CD14-positive monocyte (primary cell): ENCODE data around the gene IL18BP. TPM values are rescaled to one million over a fixed set of nuclear protein-coding genes. Genes with fewer than 3 reads are reported as not detected.

Experiments
- DNase-seq, 3 donors: peaks; one replicate each; pipeline ENCODE4 v3.0.0-alpha.2; 2011 to 2022
- H2AFZ ChIP-seq: 2 replicates; pipeline ENCODE4 v1.6.0; 2012; ENCODE audit warnings: mild to moderate bottlenecking, low read depth, low read length, inconsistent platforms; ENCODE audit not compliant: insufficient read depth, poor library complexity, severe bottlenecking
- H3K27ac ChIP-seq, 2 donors: 1 replicate in 1 of 2; 2 replicates in 1 of 2; pipeline ENCODE4 v1.5.1; 2012 to 2013; ENCODE audit warnings: low read length in 2 of 2, control low read depth in 1 of 2, inconsistent platforms in 1 of 2, low read depth in 1 of 2, mild to moderate bottlenecking in 1 of 2
- H3K27me3 ChIP-seq, 2 donors: one replicate each; pipeline versions ENCODE4 v1.6.0 to v1.6.1; 2011 to 2013; ENCODE audit warnings: low read length in 2 of 2; ENCODE audit not compliant: control insufficient read depth in 2 of 2, insufficient read depth in 2 of 2
- H3K36me3 ChIP-seq, 2 donors: replicated peaks in 1 of 2; 1 replicate in 1 of 2; 2 replicates in 1 of 2; pipeline versions ENCODE4 v1.5.1 to v1.6.1; 2012 to 2013; ENCODE audit warnings: low read length in 2 of 2, control low read depth in 1 of 2, inconsistent platforms in 1 of 2, mild to moderate bottlenecking in 1 of 2; ENCODE audit not compliant: insufficient read depth in 2 of 2, control insufficient read depth in 1 of 2
- H3K4me1 ChIP-seq, 2 donors: 1 replicate in 1 of 2; 2 replicates in 1 of 2; pipeline versions ENCODE4 v1.5.1 to v1.6.1; 2012 to 2013; ENCODE audit warnings: low read length in 2 of 2, control low read depth in 1 of 2, inconsistent platforms in 1 of 2, mild to moderate bottlenecking in 1 of 2, moderate library complexity in 1 of 2; ENCODE audit not compliant: insufficient read depth in 2 of 2, control insufficient read depth in 1 of 2
- H3K4me2 ChIP-seq: replicated peaks from 2 replicates; pipeline ENCODE3; 2012; ENCODE audit warnings: low read length, moderate library complexity, mild to moderate bottlenecking; ENCODE audit not compliant: poor library complexity, severe bottlenecking; ENCODE audit errors: extremely low read depth
- H3K4me3 ChIP-seq, 3 experiments: fragments of 200-600 bp in 1 of 3; sonication (generic) in 1 of 3; replicated peaks in 1 of 3; 1 replicate in 2 of 3; 2 replicates in 1 of 3; pipeline ENCODE4 v1.5.1; 2011 to 2013; ENCODE audit warnings: low read length in 3 of 3, mild to moderate bottlenecking in 3 of 3, control low read depth in 2 of 3, low read depth in 2 of 3, inconsistent platforms in 1 of 3, moderate library complexity in 1 of 3
- H3K79me2 ChIP-seq: 2 replicates; pipeline ENCODE4 v1.6.0; 2012; ENCODE audit warnings: mild to moderate bottlenecking, control low read depth, inconsistent platforms, low read length, moderate library complexity; ENCODE audit not compliant: insufficient read depth
- H3K9ac ChIP-seq: 2 replicates; pipeline ENCODE4 v1.6.0; 2017; ENCODE audit warnings: low read length, mild to moderate bottlenecking; ENCODE audit not compliant: insufficient read depth, poor library complexity, severe bottlenecking
- H3K9me3 ChIP-seq, 2 donors: replicated peaks in 1 of 2; 1 replicate in 1 of 2; 2 replicates in 1 of 2; pipeline versions ENCODE4 v1.5.1 to v1.6.1; 2012 to 2013; ENCODE audit warnings: low read length in 2 of 2, control low read depth in 1 of 2; ENCODE audit not compliant: control insufficient read depth in 1 of 2, insufficient read depth in 1 of 2
- H4K20me1 ChIP-seq: 2 replicates; pipeline ENCODE4 v1.6.0; 2012; ENCODE audit warnings: mild to moderate bottlenecking, low read length, control low read depth, moderate library complexity; ENCODE audit not compliant: insufficient read depth
- H3K27ac Mint-ChIP-seq, 7 donors: one replicate each; pipeline ENCODE4 v1.8.0; 2020; ENCODE audit warnings: mild to moderate bottlenecking in 7 of 7, mixed read lengths in 7 of 7, moderate library complexity in 6 of 7, inconsistent platforms in 2 of 7
- H3K27me3 Mint-ChIP-seq, 3 donors: one replicate each; pipeline ENCODE4 v1.8.0; 2021 to 2022; ENCODE audit warnings: low read depth in 3 of 3, mild to moderate bottlenecking in 3 of 3, mixed read lengths in 3 of 3, moderate library complexity in 3 of 3, inconsistent platforms in 1 of 3
- H3K36me3 Mint-ChIP-seq, 2 donors: one replicate each; pipeline ENCODE4 v1.8.0; 2020; ENCODE audit warnings: mixed read lengths in 2 of 2, inconsistent platforms in 1 of 2, mild to moderate bottlenecking in 1 of 2
- H3K4me1 Mint-ChIP-seq: one replicate; pipeline ENCODE4 v1.8.0; 2020; ENCODE audit warnings: mild to moderate bottlenecking, mixed read lengths
- H3K4me3 Mint-ChIP-seq, 2 donors: one replicate each; pipeline ENCODE4 v1.8.0; 2020; ENCODE audit warnings: mild to moderate bottlenecking in 2 of 2, mixed read lengths in 2 of 2, moderate library complexity in 1 of 2
- H3K9me3 Mint-ChIP-seq, 7 donors: one replicate each; pipeline ENCODE4 v1.8.0; 2020 to 2022; ENCODE audit warnings: mixed read lengths in 7 of 7, mild to moderate bottlenecking in 6 of 7, moderate library complexity in 6 of 7, inconsistent platforms in 2 of 7
- WGBS: methylation state at CpG from one replicate; pipeline ENCODE4 v1.1.5; 2013; ENCODE audit warnings: missing lambda C conversion rate; ENCODE audit not compliant: insufficient coverage; 5-methylcytosine and 5-hydroxymethylcytosine counted together
- intact Hi-C, 2 donors: fragments of 100-400 bp; cut with micrococcal nuclease; formaldehyde crosslinking; loops; one replicate each; pipeline versions ENCODE4 v1.15.0 to v1.15.1; 2023
- polyA minus RNA-seq: library from RNA; depleted of rRNA, polyadenylated mRNA; stranded (reverse); fragments of >200 nt; gene quantifications from 2 replicates; pipeline ENCODE4 v1.2.3, GENCODE V29; 2012
- polyA plus RNA-seq, 3 donors: library from polyadenylated mRNA; depleted of rRNA in 1 of 3; unstranded in 2 of 3; stranded (reverse) in 1 of 3; fragments of 300-500 nt in 2 of 3; fragments of >200 nt in 1 of 3; fragmentation: Illumina TruSeq in 2 of 3; gene quantifications; 1 replicate in 2 of 3; 2 replicates in 1 of 3; pipeline ENCODE4 v1.2.3, GENCODE V29; 2012 to 2021
- total RNA-seq, 12 experiments: library from RNA in 1 of 12; stranded (reverse) in 1 of 12; fragments of 120-200 nt in 1 of 12; gene quantifications; one replicate each; pipeline ENCODE4 v1.2.4 and lab custom pipeline; 2013 to 2026; ENCODE audit warnings: mixed read lengths in 6 of 12, inconsistent platforms in 1 of 12
- TF ChIP-seq, protein P1 (sequence below): fragments of 200-600 bp; IDR thresholded peaks from one replicate; pipeline ENCODE4 v1.8.0; 2022; ENCODE audit warnings: antibody characterized with exemption, mild to moderate bottlenecking

Gene IL18BP
- 5.2 TPM for total RNA-seq (2013)
- polyA plus RNA-seq: 10 to 100 TPM in 1 of 3 donors, 1 to 10 TPM in 2; 7.4 to 32.3 (median 8.3) TPM
- polyA minus RNA-seq: 23.6 and 23.8 TPM in 2 replicates
- total RNA-seq (lab: John Stamatoyannopoulos, UW): 5.8 to 74.8 (median 21.5) reads per million in 11 experiments

DNA sequence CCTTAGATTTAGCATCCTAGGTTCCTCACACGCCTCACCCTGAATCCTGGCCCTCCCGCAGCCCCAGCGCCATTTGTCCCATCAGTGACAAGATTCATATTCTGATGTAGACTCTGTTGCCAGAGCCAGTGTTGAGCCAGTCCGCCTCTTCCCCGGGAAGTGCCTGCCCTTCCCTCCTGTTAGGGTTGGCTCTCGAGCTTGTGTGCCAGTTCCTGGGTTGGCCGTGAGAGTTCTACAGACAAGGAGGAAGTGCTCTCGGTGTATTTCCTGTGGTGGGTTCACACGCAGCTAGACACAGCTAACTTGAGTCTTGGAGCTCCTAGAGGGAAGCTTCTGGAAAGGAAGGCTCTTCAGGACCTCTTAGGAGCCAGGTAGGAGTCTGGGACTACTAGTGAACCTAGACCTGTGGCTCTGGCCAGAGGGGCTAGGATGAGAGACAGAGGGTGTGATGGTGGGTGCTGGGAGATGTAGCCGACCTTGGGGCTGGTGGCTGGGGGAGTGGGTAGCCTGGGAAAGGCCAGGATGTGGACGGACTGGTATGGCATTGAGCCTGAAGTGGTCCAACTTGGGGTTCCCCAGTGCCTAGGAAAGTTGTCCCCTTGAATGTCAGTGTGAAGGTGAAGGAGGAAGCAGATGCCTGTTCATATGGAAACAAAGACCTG, at the start of gene IL18BP:
Gene IL18BP, plus strand, starts transcription at position 261 of the 662 bp plus-strand sequence. CDS start 1,076 bp downstream, outside the sequence.
- 46% methylated on average over 8 of the region's 11 CpGs for WGBS
- Histone ChIP-seq H2AFZ (peak within 1 kb of the TSS; percentile 13), H3K27me3 (no peaks in the 10 kb centered on the region), H3K4me3 (peak within 1 kb of the TSS in 2 of 3 experiments; percentile 30 to 60), H4K20me1 (peaks cover 8% of the 10 kb centered on the region), H3K4me1 (peaks cover 36 to 38% of the 10 kb centered on the region in 2 donors), H3K36me3 (peaks cover 32 to 41% of the 10 kb centered on the region in 2 donors), H3K79me2 (no peaks in the 10 kb centered on the region), H3K27ac (peak within 1 kb of the TSS; percentile 86 to 94), H3K9ac (peak within 1 kb of the TSS; percentile 63), H3K9me3 (no peaks in the 10 kb centered on the region), H3K4me2 (peak within 1 kb of the TSS; percentile 61)
- peak within 1 kb of the TSS; percentile 78 to 94 for H3K4me3 Mint-ChIP-seq
- TF ChIP-seq, protein P1, sequence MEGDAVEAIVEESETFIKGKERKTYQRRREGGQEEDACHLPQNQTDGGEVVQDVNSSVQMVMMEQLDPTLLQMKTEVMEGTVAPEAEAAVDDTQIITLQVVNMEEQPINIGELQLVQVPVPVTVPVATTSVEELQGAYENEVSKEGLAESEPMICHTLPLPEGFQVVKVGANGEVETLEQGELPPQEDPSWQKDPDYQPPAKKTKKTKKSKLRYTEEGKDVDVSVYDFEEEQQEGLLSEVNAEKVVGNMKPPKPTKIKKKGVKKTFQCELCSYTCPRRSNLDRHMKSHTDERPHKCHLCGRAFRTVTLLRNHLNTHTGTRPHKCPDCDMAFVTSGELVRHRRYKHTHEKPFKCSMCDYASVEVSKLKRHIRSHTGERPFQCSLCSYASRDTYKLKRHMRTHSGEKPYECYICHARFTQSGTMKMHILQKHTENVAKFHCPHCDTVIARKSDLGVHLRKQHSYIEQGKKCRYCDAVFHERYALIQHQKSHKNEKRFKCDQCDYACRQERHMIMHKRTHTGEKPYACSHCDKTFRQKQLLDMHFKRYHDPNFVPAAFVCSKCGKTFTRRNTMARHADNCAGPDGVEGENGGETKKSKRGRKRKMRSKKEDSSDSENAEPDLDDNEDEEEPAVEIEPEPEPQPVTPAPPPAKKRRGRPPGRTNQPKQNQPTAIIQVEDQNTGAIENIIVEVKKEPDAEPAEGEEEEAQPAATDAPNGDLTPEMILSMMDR: no peak
- peaks cover 57 to 67% of the 10 kb centered on the region in 2 donors for H3K36me3 Mint-ChIP-seq
- peak; percentile 89 to 96 (median 93) for DNase-seq
- H3K27me3 Mint-ChIP-seq: peaks cover 0 to 3% (median 2%) of the 10 kb centered on the region in 3 donors
- intact Hi-C loops: no loop called here
- H3K4me1 Mint-ChIP-seq: peaks cover 39% of the 10 kb centered on the region
- H3K9me3 Mint-ChIP-seq: peaks cover 0 to 4% (median 0%) of the 10 kb centered on the region in 7 donors
- peak within 1 kb of the TSS; percentile 96 to 99 (median 98) for H3K27ac Mint-ChIP-seq

DNA sequence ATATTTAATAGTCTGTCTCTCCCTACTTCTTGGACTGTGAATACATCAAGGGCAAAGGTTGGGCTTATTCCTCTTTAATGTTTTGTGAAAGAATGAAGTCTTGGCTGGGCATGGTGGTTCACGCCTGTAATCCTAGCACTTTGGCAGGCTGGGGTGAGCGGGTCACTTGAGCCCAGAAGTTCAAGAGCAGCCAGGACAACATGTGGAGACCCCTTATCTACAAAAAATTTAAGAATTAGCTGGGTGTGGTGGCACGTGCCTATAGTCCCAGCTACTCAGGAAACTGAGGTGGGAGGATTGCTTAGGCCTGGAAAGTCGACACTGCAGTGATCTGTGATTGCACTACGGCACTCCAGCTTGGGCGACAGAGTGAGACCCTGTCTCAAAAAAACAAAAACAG, 49.7 kb upstream of the IL18BP start:
- Histone ChIP-seq H3K9ac (no peak overlapping the region), H3K27me3 (no peaks in the 10 kb centered on the region), H3K4me1 (no peaks in the 10 kb centered on the region), H3K27ac (no peak overlapping the region), H3K9me3 (no peaks in the 10 kb centered on the region), H3K79me2 (peaks cover 9% of the 10 kb centered on the region), H3K36me3 (peaks cover 0 to 13% of the 10 kb centered on the region in 2 donors), H3K4me2 (no peak overlapping the region), H2AFZ (no peak overlapping the region), H4K20me1 (peaks cover 38% of the 10 kb centered on the region), H3K4me3 (no peak overlapping the region)
- intact Hi-C loops: no loop called here
- Mint-ChIP-seq H3K9me3 (no peaks in the 10 kb centered on the region), H3K4me3 (no peak overlapping the region), H3K27ac (peak overlapping the region in 1 of 7 donors; percentile 54), H3K4me1 (peaks cover 12% of the 10 kb centered on the region), H3K27me3 (peaks cover 0 to 2% (median 0%) of the 10 kb centered on the region in 3 donors), H3K36me3 (peaks cover 7 to 25% of the 10 kb centered on the region in 2 donors)
- TF ChIP-seq, protein P1: no peak
- DNase-seq: no peak
- WGBS: 100% methylated on average over 3 of the region's 6 CpGs
